Measurements from ENCODE around the gene ATF7IP2. TPM values are rescaled to one million over a fixed set of nuclear protein-coding genes. Genes with fewer than 3 reads are reported as not detected.
A peak's percentile ranks its signal among the peaks of the same experiment; 100 is the strongest.

ATF7IP2 gene
- total and polyA plus RNA-seq, 2 of the 13 experiments (the other 11 are each of a cell fraction or from before 2014, with no cell fraction given) = 117 to 217 TPM

DNA sequence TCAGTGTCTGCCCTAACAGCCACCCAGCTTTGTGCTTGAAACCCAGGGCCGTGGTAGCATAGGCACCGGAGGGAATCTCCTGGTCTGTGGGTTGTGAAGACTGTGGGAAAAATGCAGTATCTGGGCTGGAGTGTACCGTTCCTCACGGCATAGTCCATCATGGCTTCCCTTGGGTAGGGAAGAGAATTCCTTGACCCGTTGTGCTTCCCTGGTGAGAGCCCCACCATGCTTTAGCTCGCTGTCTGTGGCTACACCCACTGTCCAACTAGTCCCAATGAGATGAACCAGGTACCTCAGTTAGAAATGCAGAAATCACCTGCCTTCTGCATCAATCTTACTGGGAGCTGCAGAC lies 67.3 kb downstream of the ATF7IP2 start (continued):
- no peak for TF ChIP-seq ZNF264 (CRISPR knock-in tag; IDR thresholded peaks at IDR 0.05)
- 0 out of 2 replicates have a peak, but pooled peaks have one; percentile 69 for TF ChIP-seq ZNF383 (CRISPR knock-in tag; IDR thresholded peaks at IDR 0.05; ENCODE audit: borderline replicate concordance)
- no peak for TF ChIP-seq NCOA2 (CRISPR knock-in tag; IDR thresholded peaks at IDR 0.05)
- TF ChIP-seq ZBTB21 (CRISPR knock-in tag; IDR thresholded peaks at IDR 0.05) = no peak
- TF ChIP-seq MIER2 (CRISPR knock-in tag; IDR thresholded peaks at IDR 0.05) = no peak
- TF ChIP-seq ZFP1 (CRISPR knock-in tag; IDR thresholded peaks at IDR 0.05) = no peak
- TF ChIP-seq, protein P1, sequence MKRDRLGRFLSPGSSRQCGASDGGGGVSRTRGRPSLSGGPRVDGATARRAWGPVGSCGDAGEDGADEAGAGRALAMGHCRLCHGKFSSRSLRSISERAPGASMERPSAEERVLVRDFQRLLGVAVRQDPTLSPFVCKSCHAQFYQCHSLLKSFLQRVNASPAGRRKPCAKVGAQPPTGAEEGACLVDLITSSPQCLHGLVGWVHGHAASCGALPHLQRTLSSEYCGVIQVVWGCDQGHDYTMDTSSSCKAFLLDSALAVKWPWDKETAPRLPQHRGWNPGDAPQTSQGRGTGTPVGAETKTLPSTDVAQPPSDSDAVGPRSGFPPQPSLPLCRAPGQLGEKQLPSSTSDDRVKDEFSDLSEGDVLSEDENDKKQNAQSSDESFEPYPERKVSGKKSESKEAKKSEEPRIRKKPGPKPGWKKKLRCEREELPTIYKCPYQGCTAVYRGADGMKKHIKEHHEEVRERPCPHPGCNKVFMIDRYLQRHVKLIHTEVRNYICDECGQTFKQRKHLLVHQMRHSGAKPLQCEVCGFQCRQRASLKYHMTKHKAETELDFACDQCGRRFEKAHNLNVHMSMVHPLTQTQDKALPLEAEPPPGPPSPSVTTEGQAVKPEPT (CRISPR knock-in tag; IDR thresholded peaks at IDR 0.05; ENCODE audit: low read depth) = no peak
- TF ChIP-seq SRSF4 (IDR thresholded peaks at IDR 0.05; ENCODE audit: low read depth, low read length, poor library complexity, severe bottlenecking) = no peak
- TF ChIP-seq HNF1A (IDR thresholded peaks at IDR 0.05; ENCODE audit: low read depth) = no peak
- TF ChIP-seq HNF1A (CRISPR knock-in tag; IDR thresholded peaks at IDR 0.05; ENCODE audit: borderline replicate concordance) = 0 out of 2 replicates have a peak, but pooled peaks have one; percentile 6
- no peak for TF ChIP-seq IKZF1 (IDR thresholded peaks at IDR 0.05)
- TF ChIP-seq, protein P2, sequence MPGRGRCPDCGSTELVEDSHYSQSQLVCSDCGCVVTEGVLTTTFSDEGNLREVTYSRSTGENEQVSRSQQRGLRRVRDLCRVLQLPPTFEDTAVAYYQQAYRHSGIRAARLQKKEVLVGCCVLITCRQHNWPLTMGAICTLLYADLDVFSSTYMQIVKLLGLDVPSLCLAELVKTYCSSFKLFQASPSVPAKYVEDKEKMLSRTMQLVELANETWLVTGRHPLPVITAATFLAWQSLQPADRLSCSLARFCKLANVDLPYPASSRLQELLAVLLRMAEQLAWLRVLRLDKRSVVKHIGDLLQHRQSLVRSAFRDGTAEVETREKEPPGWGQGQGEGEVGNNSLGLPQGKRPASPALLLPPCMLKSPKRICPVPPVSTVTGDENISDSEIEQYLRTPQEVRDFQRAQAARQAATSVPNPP (CRISPR knock-in tag; IDR thresholded peaks at IDR 0.05) = 0 out of 2 replicates have a peak, but pooled peaks have one; percentile 50
- no peak for TF ChIP-seq TIGD3 (CRISPR knock-in tag; IDR thresholded peaks at IDR 0.05; ENCODE audit: borderline replicate concordance)
- no peak for TF ChIP-seq BCL3 (CRISPR knock-in tag; IDR thresholded peaks at IDR 0.05)
- TF ChIP-seq, protein P3, sequence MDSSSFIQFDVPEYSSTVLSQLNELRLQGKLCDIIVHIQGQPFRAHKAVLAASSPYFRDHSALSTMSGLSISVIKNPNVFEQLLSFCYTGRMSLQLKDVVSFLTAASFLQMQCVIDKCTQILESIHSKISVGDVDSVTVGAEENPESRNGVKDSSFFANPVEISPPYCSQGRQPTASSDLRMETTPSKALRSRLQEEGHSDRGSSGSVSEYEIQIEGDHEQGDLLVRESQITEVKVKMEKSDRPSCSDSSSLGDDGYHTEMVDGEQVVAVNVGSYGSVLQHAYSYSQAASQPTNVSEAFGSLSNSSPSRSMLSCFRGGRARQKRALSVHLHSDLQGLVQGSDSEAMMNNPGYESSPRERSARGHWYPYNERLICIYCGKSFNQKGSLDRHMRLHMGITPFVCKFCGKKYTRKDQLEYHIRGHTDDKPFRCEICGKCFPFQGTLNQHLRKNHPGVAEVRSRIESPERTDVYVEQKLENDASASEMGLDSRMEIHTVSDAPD (CRISPR knock-in tag; IDR thresholded peaks at IDR 0.05) = no peak
- no peak for TF ChIP-seq POLR2G (IDR thresholded peaks at IDR 0.05; ENCODE audit: low read depth, low read length)
- TF ChIP-seq SSRP1 (CRISPR knock-in tag; IDR thresholded peaks at IDR 0.05) = no peak
- 0 out of 2 replicates have a peak, but pooled peaks have one; percentile 6 for TF ChIP-seq NKX3-1 (CRISPR knock-in tag; IDR thresholded peaks at IDR 0.05)
- TF ChIP-seq SIN3A (IDR thresholded peaks at IDR 0.05; ENCODE audit: borderline replicate concordance, low read depth, low read length) = no peak
